WTC11 (cell line): ENCODE measurements around the gene CPEB4. TPM values are rescaled to one million over a fixed set of nuclear protein-coding genes. Genes with fewer than 3 reads are reported as not detected.

Source experiments
- ATAC-seq: fragments of 200-7000 bp; cut with Tn5 transposase; 2 replicates; pipeline ENCODE4 v1.10.0; 2021; ENCODE audit warnings: mild to moderate bottlenecking, moderate library complexity
- CTCF ChIA-PET: fragments of 300-600 bp; sonication (Branson Sonifier 250); formaldehyde crosslinking; loops from one replicate; lab custom pipeline; 2021; ENCODE audit warnings: antibody characterized with exemption; lab: Charles Lee
- POLR2A ChIA-PET: fragments of 350-600 bp; sonication (Branson Sonifier 250); formaldehyde crosslinking; loops from one replicate; lab custom pipeline; 2021; ENCODE audit warnings: antibody characterized with exemption; lab: Charles Lee
- DNase-seq: peaks from one replicate; pipeline ENCODE4 v3.0.0; 2021; ENCODE audit warnings: low spot score
- H3K27ac Mint-ChIP-seq: 2 replicates; pipeline ENCODE4 v1.8.0; 2021; ENCODE audit warnings: mixed read lengths
- H3K27me3 Mint-ChIP-seq: 2 replicates; pipeline ENCODE4 v1.8.0; 2021; ENCODE audit warnings: low read depth, mild to moderate bottlenecking, moderate library complexity, mixed read lengths
- H3K36me3 Mint-ChIP-seq: 2 replicates; pipeline ENCODE4 v1.8.0; 2021; ENCODE audit warnings: mixed read lengths
- H3K4me1 Mint-ChIP-seq: 2 replicates; pipeline ENCODE4 v1.8.0; 2022; ENCODE audit warnings: mixed read lengths
- H3K4me3 Mint-ChIP-seq: 2 replicates; pipeline ENCODE4 v1.8.0; 2021; ENCODE audit warnings: mild to moderate bottlenecking, moderate library complexity, mixed read lengths
- H3K9me3 Mint-ChIP-seq: 2 replicates; pipeline ENCODE4 v1.8.0; 2021; ENCODE audit warnings: mixed read lengths
- AFF4 ChIP-seq: sonication (generic); formaldehyde crosslinking; IDR thresholded peaks from 2 replicates; pipeline ENCODE4 v1.8.1; 2023; ENCODE audit warnings: mild to moderate bottlenecking, missing genetic modification reagents, borderline replicate concordance
- CBFB ChIP-seq: sonication (generic); formaldehyde crosslinking; IDR thresholded peaks from 2 replicates; pipeline ENCODE4 v1.8.1; 2022; ENCODE audit warnings: mild to moderate bottlenecking, low read depth, missing genetic modification reagents
- CREB1 ChIP-seq: sonication (generic); formaldehyde crosslinking; IDR thresholded peaks from 2 replicates; pipeline ENCODE4 v1.8.0; 2023; ENCODE audit warnings: mild to moderate bottlenecking, missing genetic modification reagents
- EMX1 ChIP-seq: fragments of 250-450 bp; sonication (Bioruptor Pico); IDR thresholded peaks from 2 replicates; pipeline ENCODE4 v1.8.0; 2021; ENCODE audit warnings: mild to moderate bottlenecking
- ETV6 ChIP-seq: sonication (generic); formaldehyde crosslinking; IDR thresholded peaks from 2 replicates; pipeline ENCODE4 v1.8.1; 2022; ENCODE audit warnings: mild to moderate bottlenecking, missing genetic modification reagents
- FOXP1 ChIP-seq: sonication (generic); formaldehyde crosslinking; IDR thresholded peaks from 2 replicates; pipeline ENCODE4 v1.8.0; 2022; ENCODE audit warnings: missing genetic modification reagents, mild to moderate bottlenecking, moderate library complexity, borderline replicate concordance
- GABPB1 ChIP-seq: sonication (generic); formaldehyde crosslinking; IDR thresholded peaks from 2 replicates; pipeline ENCODE4 v1.8.1; 2023; ENCODE audit warnings: mild to moderate bottlenecking, missing genetic modification reagents
- GRHL2 ChIP-seq: fragments of 250-450 bp; sonication (Bioruptor Pico); IDR thresholded peaks from 2 replicates; pipeline ENCODE4 v1.8.0; 2022; ENCODE audit warnings: mild to moderate bottlenecking, moderate library complexity; ENCODE audit not compliant: insufficient replicate concordance, severe bottlenecking
- GTF2I ChIP-seq: fragments of 250-450 bp; sonication (Bioruptor Pico); conservative IDR thresholded peaks from 2 replicates; pipeline ENCODE4 v1.4.0; 2021; ENCODE audit warnings: mild to moderate bottlenecking
- IRF1 ChIP-seq: sonication (generic); formaldehyde crosslinking; IDR thresholded peaks from 2 replicates; pipeline ENCODE4 v1.8.0; 2023; ENCODE audit warnings: missing genetic modification reagents
- IRF2 ChIP-seq: sonication (generic); formaldehyde crosslinking; IDR thresholded peaks from 2 replicates; pipeline ENCODE4 v1.8.0; 2022; ENCODE audit warnings: low read depth, missing genetic modification reagents, borderline replicate concordance
- OVOL2 ChIP-seq: fragments of 250-450 bp; sonication (Bioruptor Pico); IDR thresholded peaks from 2 replicates; pipeline ENCODE4 v1.9.0; 2021; ENCODE audit warnings: mild to moderate bottlenecking, borderline replicate concordance
- TCF7 ChIP-seq: sonication (generic); formaldehyde crosslinking; IDR thresholded peaks from 2 replicates; pipeline ENCODE4 v1.8.0; 2022; ENCODE audit warnings: mild to moderate bottlenecking, low read depth, missing genetic modification reagents, moderate library complexity
- TEAD1 ChIP-seq: sonication (generic); formaldehyde crosslinking; IDR thresholded peaks from 2 replicates; pipeline ENCODE4 v1.8.0; 2022; ENCODE audit warnings: mild to moderate bottlenecking, missing genetic modification reagents
- TP53 ChIP-seq: sonication (generic); formaldehyde crosslinking; IDR thresholded peaks from 2 replicates; pipeline ENCODE4 v1.8.1; 2023; ENCODE audit warnings: mild to moderate bottlenecking, missing genetic modification reagents
- ZBTB21 ChIP-seq: sonication (generic); formaldehyde crosslinking; IDR thresholded peaks from 2 replicates; pipeline ENCODE4 v1.8.1; 2023; ENCODE audit warnings: mild to moderate bottlenecking, missing genetic modification reagents, borderline replicate concordance
- ZNF219 ChIP-seq: sonication (generic); formaldehyde crosslinking; IDR thresholded peaks from 2 replicates; pipeline ENCODE4 v1.8.0; 2023; ENCODE audit warnings: missing genetic modification reagents, mild to moderate bottlenecking, borderline replicate concordance
- ZNF423 ChIP-seq: fragments of 250-450 bp; sonication (Bioruptor Pico); IDR thresholded peaks from 2 replicates; pipeline ENCODE4 v2.1.2; 2022; ENCODE audit warnings: mild to moderate bottlenecking, moderate library complexity
- total RNA-seq: library from RNA; stranded (reverse); gene quantifications from 3 replicates; pipeline ENCODE4 v1.2.3, GENCODE V29; 2021
- TF ChIP-seq, protein P1 (sequence below): sonication (generic); formaldehyde crosslinking; IDR thresholded peaks from 2 replicates; pipeline ENCODE4 v1.8.0; 2022; ENCODE audit warnings: mild to moderate bottlenecking, missing genetic modification reagents
- TF ChIP-seq, protein P2 (sequence below): sonication (generic); formaldehyde crosslinking; conservative IDR thresholded peaks from 2 replicates; pipeline ENCODE4 v1.8.1; 2022; ENCODE audit warnings: mild to moderate bottlenecking, missing genetic modification reagents
- TF ChIP-seq, protein P3 (sequence below): sonication (generic); formaldehyde crosslinking; IDR thresholded peaks from 2 replicates; pipeline ENCODE4 v1.8.1; 2023; ENCODE audit warnings: mild to moderate bottlenecking, missing genetic modification reagents
- TF ChIP-seq, protein P4 (sequence below): sonication (generic); formaldehyde crosslinking; IDR thresholded peaks from 2 replicates; pipeline ENCODE4 v1.8.0; 2022; ENCODE audit warnings: mild to moderate bottlenecking, missing genetic modification reagents
- TF ChIP-seq, protein P5 (sequence below): sonication (generic); formaldehyde crosslinking; IDR thresholded peaks from 2 replicates; pipeline ENCODE4 v1.8.0; 2023; ENCODE audit warnings: mild to moderate bottlenecking, missing genetic modification reagents

CPEB4 gene
- total RNA-seq, 1 experiment from 2014 or later = 12.7 TPM

- Mint-ChIP-seq H3K27me3 (no peaks in the 10 kb centered on the region), H3K4me3 (peak overlapping the region; percentile 32; the same call in 1 of the 2 replicates), H3K27ac (peak overlapping the region; percentile 97), H3K36me3 (no peaks in the 10 kb centered on the region), H3K9me3 (no peaks in the 10 kb centered on the region), H3K4me1 (peaks cover 51% of the 10 kb centered on the region)
- ChIA-PET POLR2A (interaction anchor here (0.7 kb wide), 1 partner anchor 22 kb away, joined by 4 read pairs; no protein-coding TSS in a partner anchor), CTCF (interaction anchor here (0.6 to 6.3 kb wide), 4 partner anchors 17 to 69 kb away, joined by 3 to 35 read pairs (median 5); partner anchors contain the start of gene CPEB4)
- TF ChIP-seq, protein P1, sequence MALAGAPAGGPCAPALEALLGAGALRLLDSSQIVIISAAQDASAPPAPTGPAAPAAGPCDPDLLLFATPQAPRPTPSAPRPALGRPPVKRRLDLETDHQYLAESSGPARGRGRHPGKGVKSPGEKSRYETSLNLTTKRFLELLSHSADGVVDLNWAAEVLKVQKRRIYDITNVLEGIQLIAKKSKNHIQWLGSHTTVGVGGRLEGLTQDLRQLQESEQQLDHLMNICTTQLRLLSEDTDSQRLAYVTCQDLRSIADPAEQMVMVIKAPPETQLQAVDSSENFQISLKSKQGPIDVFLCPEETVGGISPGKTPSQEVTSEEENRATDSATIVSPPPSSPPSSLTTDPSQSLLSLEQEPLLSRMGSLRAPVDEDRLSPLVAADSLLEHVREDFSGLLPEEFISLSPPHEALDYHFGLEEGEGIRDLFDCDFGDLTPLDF = no peak
- TF ChIP-seq, protein P2, sequence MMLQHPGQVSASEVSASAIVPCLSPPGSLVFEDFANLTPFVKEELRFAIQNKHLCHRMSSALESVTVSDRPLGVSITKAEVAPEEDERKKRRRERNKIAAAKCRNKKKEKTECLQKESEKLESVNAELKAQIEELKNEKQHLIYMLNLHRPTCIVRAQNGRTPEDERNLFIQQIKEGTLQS (CRISPR knock-in tag) = no peak
- TF ChIP-seq AFF4 (CRISPR knock-in tag) (no peak), IRF1 (CRISPR knock-in tag) (no peak), TCF7 (CRISPR knock-in tag) (no peak), ZNF219 (no peak), ZBTB21 (CRISPR knock-in tag) (no peak), GABPB1 (peak; percentile 46; the same call in 1 of the 2 replicates), ETV6 (CRISPR knock-in tag) (0 out of 2 replicates have a peak, but pooled peaks have one; percentile 37), CBFB (CRISPR knock-in tag) (no peak), TEAD1 (CRISPR knock-in tag) (0 out of 2 replicates have a peak, but pooled peaks have one; percentile 36), CREB1 (CRISPR knock-in tag) (no peak), TP53 (no peak), ZNF423 (CRISPR knock-in tag) (no peak), IRF2 (CRISPR knock-in tag) (no peak), GTF2I (CRISPR knock-in tag) (peak; percentile 77), GRHL2 (no peak), OVOL2 (CRISPR knock-in tag) (no peak), EMX1 (CRISPR knock-in tag) (no peak), FOXP1 (no peak)
- TF ChIP-seq, protein P3, sequence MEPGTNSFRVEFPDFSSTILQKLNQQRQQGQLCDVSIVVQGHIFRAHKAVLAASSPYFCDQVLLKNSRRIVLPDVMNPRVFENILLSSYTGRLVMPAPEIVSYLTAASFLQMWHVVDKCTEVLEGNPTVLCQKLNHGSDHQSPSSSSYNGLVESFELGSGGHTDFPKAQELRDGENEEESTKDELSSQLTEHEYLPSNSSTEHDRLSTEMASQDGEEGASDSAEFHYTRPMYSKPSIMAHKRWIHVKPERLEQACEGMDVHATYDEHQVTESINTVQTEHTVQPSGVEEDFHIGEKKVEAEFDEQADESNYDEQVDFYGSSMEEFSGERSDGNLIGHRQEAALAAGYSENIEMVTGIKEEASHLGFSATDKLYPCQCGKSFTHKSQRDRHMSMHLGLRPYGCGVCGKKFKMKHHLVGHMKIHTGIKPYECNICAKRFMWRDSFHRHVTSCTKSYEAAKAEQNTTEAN (CRISPR knock-in tag) = no peak
- TF ChIP-seq, protein P4, sequence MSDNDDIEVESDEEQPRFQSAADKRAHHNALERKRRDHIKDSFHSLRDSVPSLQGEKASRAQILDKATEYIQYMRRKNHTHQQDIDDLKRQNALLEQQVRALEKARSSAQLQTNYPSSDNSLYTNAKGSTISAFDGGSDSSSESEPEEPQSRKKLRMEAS (CRISPR knock-in tag) = peak; percentile 49; the same call in 1 of the 2 replicates
- TF ChIP-seq, protein P5, sequence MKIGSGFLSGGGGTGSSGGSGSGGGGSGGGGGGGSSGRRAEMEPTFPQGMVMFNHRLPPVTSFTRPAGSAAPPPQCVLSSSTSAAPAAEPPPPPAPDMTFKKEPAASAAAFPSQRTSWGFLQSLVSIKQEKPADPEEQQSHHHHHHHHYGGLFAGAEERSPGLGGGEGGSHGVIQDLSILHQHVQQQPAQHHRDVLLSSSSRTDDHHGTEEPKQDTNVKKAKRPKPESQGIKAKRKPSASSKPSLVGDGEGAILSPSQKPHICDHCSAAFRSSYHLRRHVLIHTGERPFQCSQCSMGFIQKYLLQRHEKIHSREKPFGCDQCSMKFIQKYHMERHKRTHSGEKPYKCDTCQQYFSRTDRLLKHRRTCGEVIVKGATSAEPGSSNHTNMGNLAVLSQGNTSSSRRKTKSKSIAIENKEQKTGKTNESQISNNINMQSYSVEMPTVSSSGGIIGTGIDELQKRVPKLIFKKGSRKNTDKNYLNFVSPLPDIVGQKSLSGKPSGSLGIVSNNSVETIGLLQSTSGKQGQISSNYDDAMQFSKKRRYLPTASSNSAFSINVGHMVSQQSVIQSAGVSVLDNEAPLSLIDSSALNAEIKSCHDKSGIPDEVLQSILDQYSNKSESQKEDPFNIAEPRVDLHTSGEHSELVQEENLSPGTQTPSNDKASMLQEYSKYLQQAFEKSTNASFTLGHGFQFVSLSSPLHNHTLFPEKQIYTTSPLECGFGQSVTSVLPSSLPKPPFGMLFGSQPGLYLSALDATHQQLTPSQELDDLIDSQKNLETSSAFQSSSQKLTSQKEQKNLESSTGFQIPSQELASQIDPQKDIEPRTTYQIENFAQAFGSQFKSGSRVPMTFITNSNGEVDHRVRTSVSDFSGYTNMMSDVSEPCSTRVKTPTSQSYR (CRISPR knock-in tag) = no peak
- DNase-seq = peak; percentile 32
- peak; percentile 88 for ATAC-seq
Measured at GRCh38 chr5:173941758-173942401, 53.7 kb downstream of the CPEB4 start.
